HG02588 (cell line): Measurements from ENCODE around the gene RYR3.

ENCODE experiments used
- ATAC-seq: cut with Tn5 transposase; IDR thresholded peaks from one replicate; pipeline ENCODE4 v1.9.1; 2021; ENCODE audit warnings: mild to moderate bottlenecking, moderate library complexity; ENCODE audit not compliant: unreplicated experiment

The RYR3 gene

DNA sequence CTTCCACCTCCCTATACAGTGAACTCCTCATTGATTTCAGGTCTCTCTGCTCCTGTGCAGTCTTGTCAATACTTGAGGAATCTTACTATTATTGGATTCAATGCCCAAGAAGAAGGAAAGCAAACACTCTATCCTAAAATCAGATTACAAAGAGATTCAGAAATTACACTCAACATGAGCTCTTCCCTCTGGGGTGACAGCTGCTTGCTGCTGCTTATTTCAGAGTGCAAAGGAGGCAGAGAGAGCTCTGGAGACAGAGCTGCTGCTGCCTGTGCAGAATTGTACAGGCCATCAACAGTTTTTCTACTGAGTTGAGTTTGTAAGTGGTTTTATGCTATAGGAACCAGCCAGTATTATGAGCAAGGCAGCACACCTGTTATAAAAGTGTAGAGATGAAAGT lies 7.1 kb downstream of the RYR3 start:
- no peak for ATAC-seq

DNA sequence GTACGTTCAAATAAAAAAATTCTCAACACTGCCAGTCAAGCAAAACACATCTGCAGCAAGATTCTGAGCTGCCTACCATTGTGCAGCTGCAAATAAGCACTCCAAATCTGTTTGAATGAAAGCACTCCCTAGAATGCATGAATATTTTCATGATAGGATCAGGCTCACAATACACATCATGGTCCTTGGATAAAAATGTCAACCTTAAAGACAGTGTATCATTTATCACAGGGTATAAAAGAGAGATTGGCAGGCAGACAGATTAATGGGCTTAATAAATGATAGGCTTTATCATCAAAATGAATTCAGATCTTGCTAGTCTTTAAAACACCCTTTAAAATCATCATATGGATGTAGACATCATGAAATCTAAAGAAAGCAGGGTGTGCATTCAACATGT lies 9.2 kb downstream of the RYR3 start:
- no peak for ATAC-seq

DNA sequence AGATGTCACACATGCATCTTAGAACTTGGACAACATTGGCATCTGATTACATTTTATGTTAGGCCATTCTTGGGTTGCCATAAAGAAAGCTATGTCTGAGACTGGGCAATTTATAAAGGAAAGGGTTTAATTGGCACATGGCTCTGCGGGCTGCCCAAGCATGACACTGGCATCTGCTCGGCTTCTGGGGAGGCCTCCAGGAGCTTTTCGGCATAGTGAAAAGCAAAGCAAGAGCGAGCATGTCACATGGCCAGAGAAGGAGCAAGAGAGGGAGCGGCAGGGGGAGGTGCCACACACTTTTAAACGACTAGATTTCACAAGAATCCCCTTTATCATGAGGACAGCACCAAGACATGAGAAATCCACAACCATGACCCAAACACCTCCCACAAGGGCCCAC lies 11.3 kb downstream of the RYR3 start:
- ATAC-seq = no peak

DNA sequence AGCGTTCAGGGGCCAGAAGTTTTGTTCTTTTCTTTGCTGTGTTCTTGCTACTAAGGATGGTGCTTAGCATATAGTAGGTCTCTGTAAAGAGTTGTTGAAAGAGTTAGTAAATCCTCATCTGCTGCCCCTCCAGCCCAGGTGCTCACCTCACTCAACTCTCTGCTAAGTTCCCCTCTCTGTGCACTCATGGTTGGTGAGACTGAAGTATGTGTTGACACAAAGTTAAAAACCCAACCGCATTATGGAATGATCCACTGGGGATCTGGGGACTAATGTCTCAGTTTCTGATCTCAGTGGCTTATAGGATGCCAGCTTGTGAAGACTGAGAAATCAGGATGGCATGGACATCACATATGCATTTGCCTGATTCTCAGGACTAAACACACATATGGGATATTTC lies 13.8 kb downstream of the RYR3 start:
- ATAC-seq = no peak

DNA sequence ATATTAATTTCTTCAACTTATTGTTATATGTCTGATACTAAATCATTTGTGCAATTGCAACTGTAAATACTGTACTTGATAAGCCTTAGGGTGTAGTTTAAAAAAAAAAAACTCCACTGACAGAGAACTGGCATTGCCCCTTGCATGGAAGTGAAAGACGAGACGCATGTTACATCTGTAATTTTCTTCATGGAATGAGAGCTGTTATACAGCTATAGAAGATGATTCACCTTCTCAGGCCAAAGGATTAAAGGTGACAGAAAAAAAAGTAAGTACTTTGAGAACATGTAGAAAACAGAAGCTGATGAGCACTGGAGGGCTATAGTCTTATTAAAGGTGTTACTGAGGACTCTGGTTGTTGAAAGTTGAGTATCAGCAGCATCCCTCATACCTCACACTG lies 16.1 kb downstream of the RYR3 start:
- no peak for ATAC-seq

DNA sequence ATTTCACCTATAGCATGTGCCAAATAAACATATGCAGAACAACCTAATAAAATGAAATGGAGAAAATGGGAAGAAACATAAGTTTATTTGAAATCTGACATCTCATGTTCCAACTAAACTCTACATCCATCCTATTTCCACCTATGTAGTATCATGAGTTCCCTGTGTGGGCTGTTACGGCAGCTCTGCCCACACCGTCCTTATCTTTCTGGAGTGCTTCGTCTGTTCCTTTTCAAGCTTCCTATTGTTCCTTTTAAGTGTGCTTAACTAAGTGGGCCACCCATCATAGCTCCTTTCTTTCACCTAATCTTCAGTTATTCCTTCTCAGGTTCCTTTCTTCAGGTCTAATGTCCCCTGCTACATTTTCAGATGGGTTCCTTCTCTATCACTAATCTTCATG lies 17.3 kb downstream of the RYR3 start:
- no peak for ATAC-seq

DNA sequence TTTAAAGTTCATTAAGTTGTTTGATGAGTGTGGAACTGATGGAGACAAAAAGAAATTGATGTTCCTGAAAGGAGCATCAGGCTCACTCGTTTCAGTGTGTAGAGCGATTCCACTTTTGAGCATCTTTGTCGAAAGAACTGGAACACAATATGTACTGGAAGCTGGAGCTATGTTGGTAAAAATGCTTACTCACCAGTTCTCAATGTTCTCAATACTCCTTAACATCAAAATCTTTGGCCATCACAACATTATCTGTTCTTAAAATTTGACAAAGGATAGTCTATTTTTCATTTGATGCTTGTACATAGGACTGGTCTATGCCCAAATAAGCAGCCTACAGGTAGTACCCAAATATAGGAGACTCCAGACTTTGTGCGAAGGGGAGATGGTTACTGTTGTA lies 18.7 kb downstream of the RYR3 start:
- ATAC-seq = no peak

DNA sequence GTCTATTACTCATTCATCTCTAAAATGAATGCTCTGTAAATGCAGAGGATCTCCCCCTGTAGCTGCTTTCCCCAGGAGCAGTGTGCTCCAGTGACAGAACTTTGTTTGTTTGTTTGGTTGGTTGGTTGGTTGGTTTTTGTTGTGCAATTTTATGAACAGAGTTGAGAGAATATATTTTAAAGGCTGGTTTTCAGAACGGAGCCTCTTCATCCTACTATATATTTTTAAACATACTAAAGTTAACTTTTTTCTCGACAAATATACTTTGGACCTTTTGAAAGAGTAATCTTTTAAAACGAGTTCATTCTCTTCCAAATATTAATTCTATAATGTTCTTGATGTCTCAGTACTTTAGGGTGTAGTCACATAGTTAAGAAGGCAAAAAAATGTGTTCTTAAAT lies 20.2 kb downstream of the RYR3 start:
- ATAC-seq = no peak

DNA sequence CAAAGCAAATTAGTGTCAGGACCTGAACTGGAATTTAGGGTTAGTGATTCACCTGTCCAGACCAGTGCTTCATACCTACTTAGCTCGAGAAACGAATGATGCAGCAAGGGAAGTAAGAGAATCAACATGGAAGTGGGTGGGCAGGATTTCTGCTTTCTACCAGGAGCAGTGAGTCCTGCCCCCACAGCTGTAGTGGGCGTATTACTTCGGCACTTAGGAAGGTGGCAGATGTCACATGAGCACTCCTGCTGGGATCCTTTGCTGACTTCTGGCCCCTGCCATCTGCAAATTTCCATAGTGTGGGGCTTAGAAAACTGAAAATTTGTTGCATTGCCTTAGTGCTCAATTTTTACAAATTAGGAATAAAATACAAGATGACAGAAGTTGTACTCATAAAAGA lies 31.2 kb downstream of the RYR3 start:
- ATAC-seq = no peak

DNA sequence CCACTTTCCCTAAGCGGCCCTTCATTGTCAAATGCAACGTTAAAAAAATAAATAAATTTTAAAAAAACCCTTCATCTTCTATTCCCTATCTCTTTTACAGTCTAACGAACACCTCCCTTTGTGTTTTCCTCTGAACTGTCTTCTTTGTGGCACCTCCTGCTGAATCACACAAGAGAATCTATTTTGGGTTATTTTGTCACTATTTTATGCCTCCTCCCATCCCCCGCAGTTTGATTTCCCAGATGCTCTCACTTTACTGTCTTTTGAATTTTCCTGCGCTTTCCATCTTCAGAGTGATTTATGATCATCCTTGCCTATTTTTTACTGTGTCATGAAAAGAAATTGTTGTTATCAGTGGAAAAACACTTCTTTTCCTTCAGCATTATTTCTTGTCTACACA lies 32.5 kb downstream of the RYR3 start:
- no peak for ATAC-seq

DNA sequence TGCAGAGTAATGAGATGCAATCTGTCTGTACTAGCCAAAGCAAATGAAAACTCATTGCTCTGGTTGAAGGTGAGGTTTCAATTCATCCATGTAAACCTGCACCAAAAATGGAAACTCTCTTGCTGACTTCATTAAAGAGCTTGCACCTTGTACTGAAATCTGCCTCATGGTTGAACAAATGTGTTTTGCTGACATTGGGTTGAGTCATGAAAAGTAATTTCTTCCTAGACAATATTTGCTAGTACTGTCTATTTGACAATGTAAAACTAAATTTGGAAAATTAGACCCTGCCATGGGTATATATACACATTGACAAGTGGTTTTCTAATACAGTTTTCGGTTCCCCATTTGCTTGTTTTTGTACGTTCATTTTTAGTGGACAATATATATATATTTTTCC lies 33.3 kb downstream of the RYR3 start:
- ATAC-seq = peak; percentile 66

DNA sequence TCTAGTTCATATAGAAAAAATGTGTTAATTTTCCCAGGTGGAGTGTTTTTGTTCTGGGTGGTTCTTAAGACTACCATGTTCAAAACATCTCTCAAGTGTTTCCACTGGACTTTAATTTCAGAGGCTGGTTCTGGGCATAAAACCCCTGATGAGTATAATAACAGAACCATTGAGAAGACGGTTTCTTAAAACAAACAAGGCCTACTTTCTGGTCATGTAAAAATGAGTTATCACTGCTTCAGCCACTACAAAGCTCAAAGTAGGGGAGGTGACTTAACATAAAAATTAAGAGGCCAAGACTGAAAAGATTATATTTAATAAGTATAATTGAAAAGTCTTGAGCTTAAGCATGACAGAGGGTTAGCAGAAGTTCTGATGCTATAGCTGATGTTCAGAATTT lies 33.8 kb downstream of the RYR3 start:
- no peak for ATAC-seq

DNA sequence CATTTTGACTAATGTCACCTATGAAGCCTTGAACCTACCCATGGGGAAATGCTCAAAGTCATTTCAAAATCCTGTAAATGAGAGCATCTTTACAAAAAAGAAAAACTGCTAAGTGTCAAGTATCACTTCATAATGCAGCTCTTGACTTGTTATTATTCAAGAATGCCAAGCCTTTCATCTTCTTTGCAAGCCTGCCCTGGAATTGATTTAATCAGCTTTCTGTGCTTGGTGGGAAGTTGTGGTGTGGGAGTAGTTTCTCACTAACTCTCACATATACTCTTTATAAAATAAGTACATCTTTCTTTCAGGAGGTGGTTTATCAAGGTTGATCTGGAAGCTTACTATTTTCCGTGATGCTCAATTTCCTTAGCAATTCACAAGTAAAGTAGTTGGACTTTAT lies 43.6 kb downstream of the RYR3 start:
- no peak for ATAC-seq

DNA sequence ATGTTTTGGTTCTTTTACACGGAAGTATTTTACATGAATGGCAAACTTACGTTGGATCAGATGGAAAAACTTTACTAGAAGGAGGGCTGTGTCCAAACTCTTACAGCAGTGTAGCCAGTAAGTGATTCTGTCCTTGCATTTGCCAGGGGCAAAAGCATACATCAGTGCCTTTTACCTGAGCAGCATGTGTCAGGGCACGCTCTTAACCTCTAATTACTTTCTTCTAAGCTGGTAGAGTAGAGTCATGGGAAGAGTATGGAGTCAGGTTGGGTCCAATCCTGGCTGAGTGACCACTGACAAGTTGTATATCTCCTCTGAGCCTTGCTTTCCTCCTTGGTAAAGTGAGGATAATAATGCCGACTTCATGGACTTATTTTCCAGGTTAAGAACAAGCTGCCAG lies 47.1 kb downstream of the RYR3 start:
- ATAC-seq = no peak

DNA sequence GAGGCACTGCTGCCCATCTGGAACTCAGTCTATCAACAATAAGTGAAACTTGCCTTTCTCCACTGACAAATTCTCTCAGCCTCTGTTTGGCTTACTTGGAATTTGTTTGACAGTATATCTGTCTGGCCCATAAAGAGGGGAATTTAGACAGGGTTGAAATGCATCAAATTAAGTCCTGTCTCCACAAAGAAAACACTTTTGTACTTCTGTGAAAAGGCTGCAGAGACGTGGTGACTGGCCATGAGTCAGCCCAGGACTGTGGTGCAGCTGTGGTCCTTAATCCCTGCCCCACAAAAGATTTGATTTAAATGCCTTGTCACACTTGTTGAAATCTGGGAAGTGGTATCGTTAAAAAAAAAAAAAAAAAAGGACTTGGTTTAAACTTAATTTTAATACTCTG lies 47.5 kb downstream of the RYR3 start:
- no peak for ATAC-seq

DNA sequence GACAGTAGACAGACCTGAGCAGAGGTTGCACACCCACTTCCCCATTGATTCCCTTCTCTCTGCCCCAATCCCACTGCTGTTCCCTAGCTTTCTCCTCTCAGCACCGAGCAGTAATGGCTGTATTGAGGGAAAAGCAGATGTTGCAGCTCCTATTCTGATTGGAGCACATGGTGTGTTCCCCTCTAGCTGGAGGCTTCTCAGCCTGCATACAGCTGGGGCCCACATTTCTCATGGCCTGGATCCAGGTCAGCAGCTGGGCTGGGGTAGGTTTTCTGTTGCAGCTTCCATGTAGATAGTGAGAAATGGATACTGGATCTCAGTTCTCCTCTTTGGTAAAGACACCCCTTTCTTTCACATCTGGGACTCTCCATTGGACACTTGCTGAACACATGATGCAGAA lies 50.1 kb downstream of the RYR3 start:
- no peak for ATAC-seq

DNA sequence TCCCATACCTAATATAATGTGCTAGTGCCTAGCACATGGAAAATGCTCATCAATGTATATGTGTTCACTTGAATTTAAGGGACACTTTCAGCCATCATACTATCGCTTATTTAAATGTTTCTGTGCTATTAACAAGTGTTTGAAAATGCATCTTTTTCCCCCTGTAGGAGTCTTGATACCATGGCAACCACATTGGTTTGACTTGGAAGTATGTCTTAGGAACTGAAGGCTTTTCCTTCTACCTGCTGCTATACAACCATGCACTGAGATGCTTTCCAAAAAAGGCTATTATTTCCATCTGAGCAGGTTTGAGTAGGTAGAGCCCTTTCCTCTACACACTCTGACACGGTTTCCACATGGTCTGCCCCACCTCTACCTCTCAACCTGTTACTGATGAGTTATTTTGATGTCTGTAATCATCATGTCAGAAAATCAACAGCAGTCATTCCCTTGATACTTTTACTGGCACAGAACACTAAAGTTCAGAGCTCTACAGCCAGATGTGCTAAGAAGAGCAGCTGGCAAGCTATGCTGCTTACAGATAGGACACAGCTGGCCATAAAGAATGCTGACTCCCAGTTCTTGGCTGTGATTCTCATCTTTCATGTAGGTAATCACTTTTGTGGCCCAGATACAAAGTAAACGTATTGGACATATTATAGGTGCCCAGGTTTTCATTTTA lies 59.3 kb downstream of the RYR3 start:
- no peak for ATAC-seq

DNA sequence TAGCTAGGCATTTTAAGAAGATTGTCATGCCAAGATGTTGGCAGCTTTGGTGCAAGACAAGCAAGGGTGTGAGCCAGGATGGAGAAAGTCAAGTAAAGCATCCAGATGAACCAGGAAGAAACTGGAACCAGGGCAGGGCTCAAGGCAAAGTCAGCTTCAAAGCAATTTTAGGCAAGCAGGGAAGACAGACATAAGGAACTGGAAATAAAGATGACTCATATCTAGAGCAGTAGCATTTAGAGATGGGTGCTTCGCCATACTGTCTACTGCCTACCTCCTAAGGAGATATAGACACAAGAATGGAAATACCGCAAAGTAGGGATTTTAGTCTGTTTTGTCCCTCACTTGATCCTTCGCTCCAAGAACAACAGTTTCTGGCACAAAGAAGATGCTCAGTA lies 59.9 kb downstream of the RYR3 start:
- no peak for ATAC-seq

DNA sequence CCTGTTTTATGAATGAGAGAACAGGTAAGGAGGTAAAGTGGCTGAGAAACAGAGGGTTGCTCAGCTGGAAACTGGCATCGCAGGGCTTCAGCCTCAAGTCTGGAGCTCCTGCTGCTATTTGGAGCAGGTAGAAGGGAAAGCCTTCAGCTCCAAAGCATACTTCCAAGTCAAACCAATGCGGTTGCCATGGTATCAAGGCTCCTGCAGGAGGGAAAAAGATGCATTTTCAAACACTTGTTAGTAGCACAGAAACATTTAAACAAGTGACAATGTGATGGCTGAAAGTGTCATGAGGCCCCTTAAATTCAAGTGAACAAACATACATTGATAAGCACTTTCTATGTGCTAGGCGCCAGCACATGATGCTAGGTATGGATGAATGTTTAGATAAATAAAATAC lies 60.4 kb downstream of the RYR3 start:
- ATAC-seq = no peak

DNA sequence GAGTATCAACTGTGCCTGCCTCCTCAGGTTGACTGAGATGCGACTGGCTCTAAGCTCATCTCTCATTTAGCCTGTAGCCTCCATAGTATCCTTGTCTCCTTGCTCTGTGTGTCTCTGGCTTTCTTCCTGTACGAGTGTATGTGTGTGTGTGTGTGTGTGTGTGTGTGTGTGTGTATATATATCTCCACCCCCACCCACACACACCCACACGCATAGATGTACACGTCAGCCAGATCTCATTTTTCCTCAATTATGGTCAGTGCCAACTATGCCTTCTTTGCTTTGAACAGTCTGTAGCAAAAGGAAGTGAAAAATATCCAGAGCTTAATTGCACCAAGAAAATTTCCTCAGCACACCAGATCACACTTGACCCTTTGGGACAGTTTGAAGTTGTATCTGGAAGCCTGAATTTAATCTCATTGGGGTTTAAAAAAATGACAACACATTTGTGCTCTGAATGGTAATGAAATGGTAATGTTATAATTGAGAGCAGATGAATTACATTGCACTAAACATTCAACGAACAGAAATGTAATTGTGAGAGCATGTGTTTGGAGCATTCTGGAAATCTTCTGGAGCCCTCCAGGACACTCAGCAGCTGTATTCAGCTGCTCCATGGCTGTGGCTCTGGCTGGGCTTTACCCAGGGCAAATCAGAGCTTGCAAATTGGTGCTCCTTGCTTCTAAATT lies 63.6 kb downstream of the RYR3 start:
- no peak for ATAC-seq

DNA sequence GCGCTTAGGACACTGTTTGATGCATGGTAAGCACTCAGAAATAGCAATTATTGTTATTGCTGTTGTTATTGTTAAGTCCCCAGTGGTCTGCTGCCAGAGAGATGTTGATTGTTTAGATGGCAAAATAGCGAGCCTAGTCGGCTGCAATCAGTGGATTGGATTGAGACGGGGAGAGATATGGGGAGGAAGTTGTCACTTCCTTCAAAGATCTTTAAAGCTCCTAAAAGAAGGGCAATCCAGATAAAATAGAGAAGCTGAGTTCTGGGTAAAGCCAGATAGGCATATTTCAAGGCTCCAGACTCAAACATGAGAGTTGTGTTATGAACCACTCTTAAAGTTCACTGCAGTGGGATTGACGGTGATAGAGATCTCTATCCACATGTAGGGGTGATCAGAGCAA lies 64.5 kb downstream of the RYR3 start:
- ATAC-seq = no peak

DNA sequence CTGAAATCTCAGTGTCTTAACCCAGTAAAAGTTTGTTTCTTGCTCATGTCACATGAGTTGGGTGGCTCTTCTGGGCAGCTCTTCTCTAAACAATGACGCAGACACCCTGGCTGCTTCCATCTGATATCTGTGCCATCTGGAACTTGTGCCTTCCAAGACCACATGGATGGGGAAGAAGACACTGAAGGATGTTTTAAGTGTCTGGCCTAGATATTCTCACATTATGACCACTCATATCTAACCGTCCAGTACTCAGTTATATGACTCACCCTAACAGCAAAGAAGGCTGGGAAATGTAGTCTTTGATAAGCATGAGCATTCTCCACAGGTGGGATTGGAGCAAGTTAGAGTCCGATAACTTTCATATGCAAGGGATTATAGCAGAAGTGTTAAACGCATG lies 66.4 kb downstream of the RYR3 start:
- no peak for ATAC-seq

DNA sequence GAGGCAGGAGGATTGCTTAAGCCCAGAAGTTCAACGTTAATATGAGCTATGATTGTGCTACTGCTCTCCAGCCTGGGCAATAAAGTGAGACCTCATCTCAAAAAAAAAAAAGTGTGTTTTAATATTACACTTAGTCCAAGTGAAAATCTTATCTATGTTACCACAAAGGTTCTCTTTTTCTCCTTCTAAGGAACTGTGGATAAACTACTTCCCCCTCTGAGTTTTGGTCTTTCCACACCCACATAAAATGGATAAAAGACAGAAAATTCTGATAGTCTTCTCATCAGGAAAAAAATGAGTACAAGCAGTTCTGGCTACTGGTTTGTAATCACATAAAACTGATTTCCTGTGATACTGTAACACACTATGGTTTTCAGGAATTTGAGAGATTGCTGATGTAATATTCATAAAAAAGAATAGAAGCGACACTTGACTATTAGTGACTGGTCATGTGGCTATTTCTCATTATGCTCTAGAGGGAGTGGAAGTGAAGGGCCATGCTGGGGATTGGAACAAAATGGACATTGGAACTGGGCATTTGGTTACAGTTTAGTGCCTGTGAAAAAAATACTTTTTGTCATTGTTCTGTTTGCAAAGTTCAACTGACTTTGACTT lies 68.2 kb downstream of the RYR3 start:
- ATAC-seq = no peak
